Measurements from ENCODE around the gene TXLNB. TPM values are rescaled to one million over a fixed set of nuclear protein-coding genes. Genes with fewer than 3 reads are reported as not detected.

Gene TXLNB
- total RNA-seq, 1 experiment from 2014 or later: not detected

DNA sequence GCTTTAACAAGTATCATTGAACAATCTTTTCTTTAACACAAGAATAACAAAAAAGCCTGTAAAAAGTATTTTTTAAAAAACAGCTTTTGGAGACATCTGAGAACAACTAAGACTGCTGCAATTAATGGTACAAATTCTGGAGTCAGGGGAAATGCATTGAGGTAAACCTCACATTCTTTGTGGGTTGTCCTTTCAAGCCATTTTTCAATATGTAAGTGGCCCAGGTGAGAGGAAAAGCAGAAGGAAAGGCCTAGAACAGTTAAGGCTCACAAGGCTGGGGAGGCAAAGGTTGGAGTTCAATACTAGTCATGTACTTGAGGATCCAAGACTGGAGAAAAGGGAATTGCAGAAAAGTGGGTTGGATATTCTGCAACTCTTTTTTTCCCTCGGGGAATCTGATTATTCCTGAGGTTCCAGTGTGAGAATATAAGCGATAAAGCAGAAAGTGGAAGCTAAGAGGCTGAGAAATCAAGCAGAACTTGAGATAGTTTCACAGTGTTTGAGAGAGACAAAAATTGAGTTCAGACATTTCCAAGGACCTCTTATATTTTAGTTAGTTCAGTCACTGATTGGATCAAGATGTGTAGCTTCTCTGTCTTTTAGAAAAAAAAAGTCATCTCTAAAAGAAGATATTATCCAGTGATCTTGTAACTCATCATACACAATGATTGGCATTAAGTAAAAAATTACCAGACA lies 25.0 kb upstream of the TXLNB start:
- Histone ChIP-seq H3K9me3 (ENCODE audit: control insufficient read depth, insufficient read depth, low read depth, low read length) (no peaks in the 10 kb centered on the region), H3K36me3 (ENCODE audit: control insufficient read depth, insufficient read depth, low read length) (no peaks in the 10 kb centered on the region), H3K27me3 (ENCODE audit: control insufficient read depth, insufficient read depth, low read length) (no peaks in the 10 kb centered on the region), H3K27ac (ENCODE audit: low read length) (no peak overlapping the region), H3K4me1 (ENCODE audit: control insufficient read depth, insufficient read depth, low read length) (no peaks in the 10 kb centered on the region), H3K4me3 (ENCODE audit: low read depth in 2 of 2, low read length in 2 of 2) (no peak overlapping the region)
- ATAC-seq: no peak
- ChIA-PET CTCF (no interaction called here), POLR2A (no interaction called here)
- no TSS peak for BruUV-seq (replicated peaks)
- TF ChIP-seq TCF7L2 (IDR thresholded peaks at IDR 0.05; ENCODE audit: low read depth, low read length) (no peak), POLR2AphosphoS5 (IDR thresholded peaks at IDR 0.05; ENCODE audit: low read depth, low read length) (no peak), SIN3A (IDR thresholded peaks at IDR 0.05; ENCODE audit: borderline replicate concordance, insufficient read depth, low read depth, low read length) (no peak)
- TF ChIP-seq, protein P1, sequence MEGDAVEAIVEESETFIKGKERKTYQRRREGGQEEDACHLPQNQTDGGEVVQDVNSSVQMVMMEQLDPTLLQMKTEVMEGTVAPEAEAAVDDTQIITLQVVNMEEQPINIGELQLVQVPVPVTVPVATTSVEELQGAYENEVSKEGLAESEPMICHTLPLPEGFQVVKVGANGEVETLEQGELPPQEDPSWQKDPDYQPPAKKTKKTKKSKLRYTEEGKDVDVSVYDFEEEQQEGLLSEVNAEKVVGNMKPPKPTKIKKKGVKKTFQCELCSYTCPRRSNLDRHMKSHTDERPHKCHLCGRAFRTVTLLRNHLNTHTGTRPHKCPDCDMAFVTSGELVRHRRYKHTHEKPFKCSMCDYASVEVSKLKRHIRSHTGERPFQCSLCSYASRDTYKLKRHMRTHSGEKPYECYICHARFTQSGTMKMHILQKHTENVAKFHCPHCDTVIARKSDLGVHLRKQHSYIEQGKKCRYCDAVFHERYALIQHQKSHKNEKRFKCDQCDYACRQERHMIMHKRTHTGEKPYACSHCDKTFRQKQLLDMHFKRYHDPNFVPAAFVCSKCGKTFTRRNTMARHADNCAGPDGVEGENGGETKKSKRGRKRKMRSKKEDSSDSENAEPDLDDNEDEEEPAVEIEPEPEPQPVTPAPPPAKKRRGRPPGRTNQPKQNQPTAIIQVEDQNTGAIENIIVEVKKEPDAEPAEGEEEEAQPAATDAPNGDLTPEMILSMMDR (IDR thresholded peaks at IDR 0.05): no peak
- TF ChIP-seq, protein P2, sequence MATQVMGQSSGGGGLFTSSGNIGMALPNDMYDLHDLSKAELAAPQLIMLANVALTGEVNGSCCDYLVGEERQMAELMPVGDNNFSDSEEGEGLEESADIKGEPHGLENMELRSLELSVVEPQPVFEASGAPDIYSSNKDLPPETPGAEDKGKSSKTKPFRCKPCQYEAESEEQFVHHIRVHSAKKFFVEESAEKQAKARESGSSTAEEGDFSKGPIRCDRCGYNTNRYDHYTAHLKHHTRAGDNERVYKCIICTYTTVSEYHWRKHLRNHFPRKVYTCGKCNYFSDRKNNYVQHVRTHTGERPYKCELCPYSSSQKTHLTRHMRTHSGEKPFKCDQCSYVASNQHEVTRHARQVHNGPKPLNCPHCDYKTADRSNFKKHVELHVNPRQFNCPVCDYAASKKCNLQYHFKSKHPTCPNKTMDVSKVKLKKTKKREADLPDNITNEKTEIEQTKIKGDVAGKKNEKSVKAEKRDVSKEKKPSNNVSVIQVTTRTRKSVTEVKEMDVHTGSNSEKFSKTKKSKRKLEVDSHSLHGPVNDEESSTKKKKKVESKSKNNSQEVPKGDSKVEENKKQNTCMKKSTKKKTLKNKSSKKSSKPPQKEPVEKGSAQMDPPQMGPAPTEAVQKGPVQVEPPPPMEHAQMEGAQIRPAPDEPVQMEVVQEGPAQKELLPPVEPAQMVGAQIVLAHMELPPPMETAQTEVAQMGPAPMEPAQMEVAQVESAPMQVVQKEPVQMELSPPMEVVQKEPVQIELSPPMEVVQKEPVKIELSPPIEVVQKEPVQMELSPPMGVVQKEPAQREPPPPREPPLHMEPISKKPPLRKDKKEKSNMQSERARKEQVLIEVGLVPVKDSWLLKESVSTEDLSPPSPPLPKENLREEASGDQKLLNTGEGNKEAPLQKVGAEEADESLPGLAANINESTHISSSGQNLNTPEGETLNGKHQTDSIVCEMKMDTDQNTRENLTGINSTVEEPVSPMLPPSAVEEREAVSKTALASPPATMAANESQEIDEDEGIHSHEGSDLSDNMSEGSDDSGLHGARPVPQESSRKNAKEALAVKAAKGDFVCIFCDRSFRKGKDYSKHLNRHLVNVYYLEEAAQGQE (IDR thresholded peaks at IDR 0.05; ENCODE audit: insufficient read depth in 1 of 2, low read depth in 2 of 2, low read length in 1 of 2): no peak
- no peak for DNase-seq (ENCODE audit: low read depth, low spot score)
- in situ Hi-C loops (cut with HindIII; ENCODE audit: low pct_unique_long_range_greater_than_20kb, low sequenced_read_pairs) (no loop called here), intact Hi-C loops (cut with micrococcal nuclease; ENCODE audit: unreplicated experiment) (no loop called here)

DNA sequence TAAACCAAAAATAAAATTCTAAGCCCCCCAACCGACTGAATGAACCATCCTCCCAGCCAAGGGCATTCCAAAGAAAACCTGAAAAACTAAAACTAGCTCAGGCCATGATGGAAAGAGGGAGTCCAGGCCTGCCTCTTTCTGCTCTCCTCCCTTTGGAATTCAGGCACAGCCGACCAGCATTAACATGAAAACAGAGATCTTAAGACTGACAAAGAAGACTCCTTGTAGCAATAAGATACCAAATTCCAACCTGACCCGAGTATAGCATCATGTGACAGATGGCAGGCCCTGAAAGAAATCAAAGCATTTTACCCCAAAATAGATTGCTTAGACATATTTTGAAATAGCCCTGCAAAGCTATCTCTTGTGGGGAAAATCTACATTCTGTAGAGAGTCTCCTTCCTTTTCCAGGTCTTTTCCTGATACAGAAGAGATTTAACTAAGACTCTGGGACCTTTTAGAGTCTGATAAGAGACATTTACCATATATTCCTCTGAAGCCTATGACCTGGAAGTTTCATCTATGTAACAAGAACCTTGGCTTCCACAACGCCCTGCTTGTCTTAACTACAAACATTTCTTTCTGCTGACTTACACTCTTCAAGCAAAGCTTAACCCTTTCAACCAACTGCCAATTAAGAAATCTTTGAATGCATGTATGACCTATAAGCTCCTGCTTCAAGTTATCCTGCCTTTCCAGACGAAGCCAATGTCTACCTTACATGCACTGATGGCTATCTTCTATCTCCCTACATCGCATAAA lies 22.2 kb upstream of the TXLNB start:
- BruUV-seq (replicated peaks): no TSS peak
- Histone ChIP-seq H3K27me3 (ENCODE audit: control insufficient read depth, insufficient read depth, low read length) (no peaks in the 10 kb centered on the region), H3K9me3 (ENCODE audit: control insufficient read depth, insufficient read depth, low read depth, low read length) (no peaks in the 10 kb centered on the region), H3K4me3 (ENCODE audit: low read depth in 2 of 2, low read length in 2 of 2) (no peak overlapping the region), H3K27ac (ENCODE audit: low read length) (no peak overlapping the region), H3K36me3 (ENCODE audit: control insufficient read depth, insufficient read depth, low read length) (no peaks in the 10 kb centered on the region), H3K4me1 (ENCODE audit: control insufficient read depth, insufficient read depth, low read length) (no peaks in the 10 kb centered on the region)
- ATAC-seq (no peak), DNase-seq (ENCODE audit: low read depth, low spot score) (no peak)
- intact Hi-C loops (cut with micrococcal nuclease; ENCODE audit: unreplicated experiment): no loop called here
- in situ Hi-C loops (cut with HindIII; ENCODE audit: low pct_unique_long_range_greater_than_20kb, low sequenced_read_pairs): no loop called here
- POLR2A ChIA-PET: interaction anchor here (0.6 kb wide), 1 partner anchor 1849 kb away, joined by 3 read pairs; no protein-coding TSS in a partner anchor
- no peak for TF ChIP-seq TCF7L2 (IDR thresholded peaks at IDR 0.05; ENCODE audit: low read depth, low read length)
- TF ChIP-seq, protein P2 (IDR thresholded peaks at IDR 0.05; ENCODE audit: insufficient read depth in 1 of 2, low read depth in 2 of 2, low read length in 1 of 2): no peak
- TF ChIP-seq POLR2AphosphoS5 (IDR thresholded peaks at IDR 0.05; ENCODE audit: low read depth, low read length): no peak
- CTCF ChIA-PET: no interaction called here
